Gastroesophageal sphincter (tissue), 3 donors: ENCODE results near the gene BDKRB2.

Experiments used
- POLR2A ChIP-seq, 2 donors: fragments of 450-650 bp; IDR thresholded peaks; one replicate each; pipeline ENCODE4 v1.6.1; 2017; ENCODE audit warnings: antibody characterized with exemption in 2 of 2, mild to moderate bottlenecking in 2 of 2, moderate library complexity in 1 of 2
- POLR2AphosphoS5 ChIP-seq: sonication (generic); formaldehyde crosslinking; IDR thresholded peaks from one replicate; pipeline ENCODE4 v1.6.1; 2017; ENCODE audit warnings: antibody characterized with exemption
- TF ChIP-seq, protein P1 (sequence below), 4 experiments: fragments of 200-600 bp in 2 of 4; fragments of 450-650 bp in 2 of 4; sonication (generic) in 1 of 4; IDR thresholded peaks; one replicate each; pipeline ENCODE4 v1.5.1; 2017 to 2019; ENCODE audit warnings: antibody characterized with exemption in 4 of 4, mild to moderate bottlenecking in 2 of 4, moderate library complexity in 2 of 4

DNA sequence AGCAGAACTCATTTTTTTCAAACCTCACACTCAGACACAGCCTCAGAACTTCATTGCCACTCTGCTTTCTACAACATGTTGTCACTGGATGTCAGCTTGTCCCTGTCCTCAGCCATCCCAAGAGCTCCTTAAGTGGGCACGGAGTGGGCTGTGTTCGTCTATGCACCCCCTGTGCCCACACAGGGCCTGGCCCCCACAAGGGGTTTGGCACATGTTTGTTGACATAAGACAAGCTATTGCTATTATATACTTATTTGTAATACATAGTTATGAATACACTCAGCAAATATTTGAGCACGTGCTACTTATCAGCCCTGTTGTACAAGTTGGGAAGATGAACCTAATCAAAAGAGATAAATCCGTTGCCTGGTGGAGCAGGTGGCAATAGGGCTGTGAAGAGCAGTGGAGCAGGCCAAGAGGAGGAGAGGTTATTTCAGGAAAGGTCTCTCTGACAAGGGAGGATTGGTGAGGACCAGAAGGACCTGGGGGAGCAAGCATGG lies 47.1 kb downstream of the BDKRB2 start:
- TF ChIP-seq, protein P1, sequence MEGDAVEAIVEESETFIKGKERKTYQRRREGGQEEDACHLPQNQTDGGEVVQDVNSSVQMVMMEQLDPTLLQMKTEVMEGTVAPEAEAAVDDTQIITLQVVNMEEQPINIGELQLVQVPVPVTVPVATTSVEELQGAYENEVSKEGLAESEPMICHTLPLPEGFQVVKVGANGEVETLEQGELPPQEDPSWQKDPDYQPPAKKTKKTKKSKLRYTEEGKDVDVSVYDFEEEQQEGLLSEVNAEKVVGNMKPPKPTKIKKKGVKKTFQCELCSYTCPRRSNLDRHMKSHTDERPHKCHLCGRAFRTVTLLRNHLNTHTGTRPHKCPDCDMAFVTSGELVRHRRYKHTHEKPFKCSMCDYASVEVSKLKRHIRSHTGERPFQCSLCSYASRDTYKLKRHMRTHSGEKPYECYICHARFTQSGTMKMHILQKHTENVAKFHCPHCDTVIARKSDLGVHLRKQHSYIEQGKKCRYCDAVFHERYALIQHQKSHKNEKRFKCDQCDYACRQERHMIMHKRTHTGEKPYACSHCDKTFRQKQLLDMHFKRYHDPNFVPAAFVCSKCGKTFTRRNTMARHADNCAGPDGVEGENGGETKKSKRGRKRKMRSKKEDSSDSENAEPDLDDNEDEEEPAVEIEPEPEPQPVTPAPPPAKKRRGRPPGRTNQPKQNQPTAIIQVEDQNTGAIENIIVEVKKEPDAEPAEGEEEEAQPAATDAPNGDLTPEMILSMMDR (IDR thresholded peaks at IDR 0.05) = no peak
- no peak for TF ChIP-seq POLR2A (IDR thresholded peaks at IDR 0.05)
- no peak for TF ChIP-seq POLR2AphosphoS5
